ENCODE measurements around the gene ZNF621. TPM values are rescaled to one million over a fixed set of nuclear protein-coding genes. Genes with fewer than 3 reads are reported as not detected.

The ZNF621 gene
- total RNA-seq, 6 experiments from 2014 or later, result 18.1 to 21.3 (median 20.5) TPM

- TF ChIP-seq, protein P1, sequence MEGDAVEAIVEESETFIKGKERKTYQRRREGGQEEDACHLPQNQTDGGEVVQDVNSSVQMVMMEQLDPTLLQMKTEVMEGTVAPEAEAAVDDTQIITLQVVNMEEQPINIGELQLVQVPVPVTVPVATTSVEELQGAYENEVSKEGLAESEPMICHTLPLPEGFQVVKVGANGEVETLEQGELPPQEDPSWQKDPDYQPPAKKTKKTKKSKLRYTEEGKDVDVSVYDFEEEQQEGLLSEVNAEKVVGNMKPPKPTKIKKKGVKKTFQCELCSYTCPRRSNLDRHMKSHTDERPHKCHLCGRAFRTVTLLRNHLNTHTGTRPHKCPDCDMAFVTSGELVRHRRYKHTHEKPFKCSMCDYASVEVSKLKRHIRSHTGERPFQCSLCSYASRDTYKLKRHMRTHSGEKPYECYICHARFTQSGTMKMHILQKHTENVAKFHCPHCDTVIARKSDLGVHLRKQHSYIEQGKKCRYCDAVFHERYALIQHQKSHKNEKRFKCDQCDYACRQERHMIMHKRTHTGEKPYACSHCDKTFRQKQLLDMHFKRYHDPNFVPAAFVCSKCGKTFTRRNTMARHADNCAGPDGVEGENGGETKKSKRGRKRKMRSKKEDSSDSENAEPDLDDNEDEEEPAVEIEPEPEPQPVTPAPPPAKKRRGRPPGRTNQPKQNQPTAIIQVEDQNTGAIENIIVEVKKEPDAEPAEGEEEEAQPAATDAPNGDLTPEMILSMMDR (IDR thresholded peaks at IDR 0.05), result no peak
- H3K4me3 Mint-ChIP-seq, result no peak overlapping the region
- no peak for DNase-seq
- H3K36me3 Mint-ChIP-seq (ENCODE audit: low read depth), result no peaks in the 10 kb centered on the region
- peaks cover 18% of the 10 kb centered on the region for H3K27me3 Mint-ChIP-seq (ENCODE audit: insufficient read depth)
- no peaks in the 10 kb centered on the region for H3K9me3 Mint-ChIP-seq
- peaks cover 14% of the 10 kb centered on the region for H3K4me1 Mint-ChIP-seq (ENCODE audit: low read depth)
- no peak overlapping the region for H3K27ac Mint-ChIP-seq
These were observed 62.1 kb downstream of the ZNF621 start for GRCh38 chr3:40586901-40587300.

DNA sequence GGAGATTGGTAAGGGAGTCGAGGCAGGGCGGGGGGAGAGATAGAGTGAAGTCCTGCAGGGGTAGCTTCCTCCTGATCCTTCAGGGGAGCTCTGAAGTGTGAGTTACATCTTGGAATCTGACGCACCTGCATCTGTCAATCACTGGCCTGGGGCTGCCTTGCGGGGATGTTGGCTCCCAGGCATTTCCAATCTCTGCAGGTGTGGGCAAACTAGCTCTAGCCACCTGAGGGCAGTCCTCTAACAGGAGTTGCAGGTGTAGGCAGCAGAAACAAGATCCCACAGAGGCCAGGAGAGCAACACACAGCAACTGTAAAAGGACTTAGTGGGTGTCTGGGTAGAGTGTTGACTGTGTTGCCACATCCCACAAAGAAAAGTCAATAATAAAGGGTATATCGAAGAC is 63.6 kb downstream of the ZNF621 start:
- Mint-ChIP-seq H3K4me3 (no peak overlapping the region), H3K9me3 (no peaks in the 10 kb centered on the region), H3K27ac (no peak overlapping the region), H3K36me3 (ENCODE audit: low read depth) (no peaks in the 10 kb centered on the region), H3K4me1 (ENCODE audit: low read depth) (peaks cover 14% of the 10 kb centered on the region), H3K27me3 (ENCODE audit: insufficient read depth) (peaks cover 13% of the 10 kb centered on the region)
- no peak for DNase-seq
- TF ChIP-seq, protein P1 (IDR thresholded peaks at IDR 0.05), result no peak

Other genes starting within 250 kb of the ZNF621 start
- gene EIF1B, start 215.3 kb upstream of the ZNF621 start, total RNA-seq (2021; fragmentation: NEBNext Ultra II Directional; extraction: Animal tissue kit (Norgen Biotek cat#: 25700)), result 10 to 100 TPM; 32.0 to 41.6 (median 38.3) TPM
- not detected for gene ENTPD3, start 137.8 kb upstream of the ZNF621 start, total RNA-seq (2021; fragmentation: NEBNext Ultra II Directional; extraction: Animal tissue kit (Norgen Biotek cat#: 25700))
- 1,000 to 10,000 TPM; 1,695 to 2,062 (median 1,834) TPM for gene RPL14, start 67.6 kb upstream of the ZNF621 start, total RNA-seq (2021; fragmentation: NEBNext Ultra II Directional; extraction: Animal tissue kit (Norgen Biotek cat#: 25700))
- gene ZNF619, start 47.8 kb upstream of the ZNF621 start, total RNA-seq (2021; fragmentation: NEBNext Ultra II Directional; extraction: Animal tissue kit (Norgen Biotek cat#: 25700)), result 1 to 10 TPM; 3.2 to 5.1 (median 4.7) TPM
- gene ZNF620, start 18.9 kb upstream of the ZNF621 start, total RNA-seq (2021; fragmentation: NEBNext Ultra II Directional; extraction: Animal tissue kit (Norgen Biotek cat#: 25700)), result 1 to 10 TPM in 1 of 6 experiments, under 1 TPM in 5; 0.54 to 1.2 (median 0.69) TPM

All from HFFc6 (cell line).